G401 (cell line): ENCODE data around the gene COL6A1. TPM values are rescaled to one million over a fixed set of nuclear protein-coding genes. Genes with fewer than 3 reads are reported as not detected.
A peak's percentile ranks its signal among the peaks of the same experiment; 100 is the strongest.

Experiments used
- DNase-seq: peaks from one replicate; pipeline ENCODE4 v3.0.0-alpha.2; 2015; ENCODE audit warnings: low spot score
- in situ Hi-C: cut with HindIII; loops from 2 replicates; pipeline ENCODE4 v1.10.0; 2016; ENCODE audit warnings: low sequenced_read_pairs, mixed read lengths
- total RNA-seq: library from RNA; depleted of rRNA; stranded (reverse); fragments of >200 nt; shearing (Covaris generic); gene quantifications from 2 replicates; pipeline ENCODE4 v1.2.3, GENCODE V29; 2014

The COL6A1 gene
- total RNA-seq, 1 experiment from 2014 or later: 85.1 TPM

- in situ Hi-C loops: no loop called here
- DNase-seq: no peak
These were observed 2.4 kb upstream of the COL6A1 start for GRCh38 chr21:45979141-45979631.

GRCh38 chr21:45979651-45980050 is 1.9 kb upstream of the COL6A1 start:
- in situ Hi-C loops: no loop called here
- no peak for DNase-seq

- in situ Hi-C loops: no loop called here
- DNase-seq: no peak
These were observed 1.3 kb upstream of the COL6A1 start for GRCh38 chr21:45980271-45980670.

GRCh38 chr21:45980697-45981096 is 873 bp upstream of the COL6A1 start:
- in situ Hi-C loops: no loop called here
- DNase-seq: no peak

- in situ Hi-C loops: no loop called here
- peak; percentile 37 for DNase-seq
These were observed 655 bp downstream of the COL6A1 start for GRCh38 chr21:45982092-45982757.

- DNase-seq: peak; percentile 20
These were observed 1.4 kb downstream of the COL6A1 start for GRCh38 chr21:45982758-45983648.

GRCh38 chr21:45983649-45983965 is 2.0 kb downstream of the COL6A1 start:
- in situ Hi-C loops: no loop called here
- DNase-seq: no peak

More at GRCh38 chr21:45982758-45983648, 1.4 kb downstream of the COL6A1 start:
- in situ Hi-C loops: no loop called here

- no peak for DNase-seq
- in situ Hi-C loops: no loop called here
These were observed 2.5 kb downstream of the COL6A1 start for GRCh38 chr21:45983981-45984551.

- DNase-seq: no peak
- in situ Hi-C loops: no loop called here
These were observed 3.1 kb downstream of the COL6A1 start for GRCh38 chr21:45984584-45985095.

- DNase-seq: no peak
- in situ Hi-C loops: no loop called here
These were observed 4.1 kb downstream of the COL6A1 start for GRCh38 chr21:45985471-45986315.

- in situ Hi-C loops: no loop called here
- no peak for DNase-seq
These were observed 4.9 kb downstream of the COL6A1 start for GRCh38 chr21:45986316-45987051.

GRCh38 chr21:45987121-45987711 is 5.6 kb downstream of the COL6A1 start:
- no peak for DNase-seq
- in situ Hi-C loops: no loop called here

GRCh38 chr21:45988366-45989347 is 7.1 kb downstream of the COL6A1 start:
- in situ Hi-C loops: no loop called here
- DNase-seq: no peak

- DNase-seq: no peak
- in situ Hi-C loops: no loop called here
These were observed 7.9 kb downstream of the COL6A1 start for GRCh38 chr21:45989355-45990048.

- in situ Hi-C loops: no loop called here
- DNase-seq: no peak
These were observed 8.6 kb downstream of the COL6A1 start for GRCh38 chr21:45990049-45990711.
